Activated CD4-positive, alpha-beta T cell treated with anti-CD3 and anti-CD28 coated beads, Interleukin-2, amount 10 ng/mL, durations not matched to agents 24 days and 14 days (primary cell): ENCODE data around the gene CCDC68. TPM values are rescaled to one million over a fixed set of nuclear protein-coding genes. Genes with fewer than 3 reads are reported as not detected.
"Not testable (repeated sequence)": the region's sequence is repeated elsewhere in the genome, so short reads cannot be mapped to it uniquely, and the experiment has no call there.

Experiments used
- DNase-seq: peaks from one replicate; pipeline ENCODE4 v3.0.0; 2022
- H3K27ac Mint-ChIP-seq: one replicate; pipeline ENCODE4 v1.8.0; 2022; ENCODE audit warnings: mild to moderate bottlenecking, mixed read lengths
- H3K27me3 Mint-ChIP-seq: one replicate; pipeline ENCODE4 v1.8.0; 2022; ENCODE audit warnings: mixed read lengths
- H3K36me3 Mint-ChIP-seq: one replicate; pipeline ENCODE4 v1.8.0; 2022; ENCODE audit warnings: low read depth, mild to moderate bottlenecking, mixed read lengths
- H3K4me1 Mint-ChIP-seq: one replicate; pipeline ENCODE4 v1.8.0; 2021; ENCODE audit warnings: mixed read lengths
- H3K4me3 Mint-ChIP-seq: one replicate; pipeline ENCODE4 v1.8.0; 2022; ENCODE audit warnings: mild to moderate bottlenecking, moderate library complexity, mixed read lengths
- H3K9me3 Mint-ChIP-seq: one replicate; pipeline ENCODE4 v1.8.0; 2021; ENCODE audit warnings: mixed read lengths
- intact Hi-C: fragments of 100-400 bp; cut with micrococcal nuclease; formaldehyde crosslinking; loops from one replicate; pipeline ENCODE4 v1.15.1; 2023
- total RNA-seq: library from RNA; stranded (reverse); gene quantifications from 2 replicates; pipeline ENCODE4 v1.2.3, GENCODE V29; 2022

The CCDC68 gene
- total RNA-seq, 1 donor from 2014 or later: not detected

DNA sequence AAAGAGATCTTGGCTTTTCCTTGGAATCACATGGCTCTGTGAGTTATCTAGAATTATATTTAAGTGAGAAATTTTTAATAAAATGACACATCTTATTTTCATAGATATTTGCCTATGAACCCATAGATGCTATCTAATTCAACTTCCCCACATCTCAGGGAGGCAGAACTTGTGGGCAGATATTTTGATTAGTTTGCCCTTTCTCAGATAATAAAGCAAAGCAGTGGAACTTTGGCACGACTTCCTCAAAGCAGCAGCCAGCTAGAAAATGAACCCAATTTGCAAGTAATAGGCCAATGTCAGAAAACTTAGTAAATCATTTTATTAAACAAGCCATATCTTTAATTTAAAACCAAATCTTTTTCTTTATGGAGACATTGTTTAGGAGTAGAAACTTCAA is 98.3 kb downstream of the CCDC68 start:
- Mint-ChIP-seq H3K36me3 (no peaks in the 10 kb centered on the region), H3K27me3 (peaks cover 5% of the 10 kb centered on the region), H3K9me3 (no peaks in the 10 kb centered on the region), H3K4me1 (no peaks in the 10 kb centered on the region), H3K27ac (no peak overlapping the region), H3K4me3 (no peak overlapping the region)
- intact Hi-C loops: no loop called here
- no peak for DNase-seq

- Mint-ChIP-seq H3K9me3 (no peaks in the 10 kb centered on the region), H3K4me3 (no peak overlapping the region), H3K4me1 (no peaks in the 10 kb centered on the region), H3K36me3 (no peaks in the 10 kb centered on the region), H3K27me3 (peaks cover 5% of the 10 kb centered on the region), H3K27ac (no peak overlapping the region)
- intact Hi-C loops: no loop called here
- DNase-seq: no peak
Measured at GRCh38 chr18:54859667-54860421, 99.4 kb downstream of the CCDC68 start.

DNA sequence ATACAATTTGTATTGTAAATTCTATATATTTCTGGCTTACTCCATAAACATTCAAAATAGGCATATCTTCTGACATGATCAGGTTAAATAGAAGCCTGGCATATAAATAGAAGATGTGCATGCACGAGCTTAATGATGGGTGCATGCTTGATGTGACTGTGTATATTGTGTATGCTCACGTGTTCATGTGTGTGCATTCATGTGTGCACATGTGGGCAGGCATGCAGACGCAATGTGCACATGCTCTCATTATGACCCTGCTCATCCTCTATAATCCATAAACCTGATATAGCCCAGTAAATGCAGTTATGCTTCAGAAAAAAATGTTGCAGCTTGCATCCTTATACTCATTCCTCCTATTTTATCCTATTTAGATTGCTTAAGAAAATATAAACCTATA is 101.8 kb downstream of the CCDC68 start:
- intact Hi-C loops: no loop called here
- Mint-ChIP-seq H3K36me3 (no peaks in the 10 kb centered on the region), H3K27ac (no peak overlapping the region), H3K4me1 (peaks cover 8% of the 10 kb centered on the region), H3K4me3 (no peak overlapping the region), H3K27me3 (peaks cover 5% of the 10 kb centered on the region), H3K9me3 (no peaks in the 10 kb centered on the region)
- no peak for DNase-seq

DNA sequence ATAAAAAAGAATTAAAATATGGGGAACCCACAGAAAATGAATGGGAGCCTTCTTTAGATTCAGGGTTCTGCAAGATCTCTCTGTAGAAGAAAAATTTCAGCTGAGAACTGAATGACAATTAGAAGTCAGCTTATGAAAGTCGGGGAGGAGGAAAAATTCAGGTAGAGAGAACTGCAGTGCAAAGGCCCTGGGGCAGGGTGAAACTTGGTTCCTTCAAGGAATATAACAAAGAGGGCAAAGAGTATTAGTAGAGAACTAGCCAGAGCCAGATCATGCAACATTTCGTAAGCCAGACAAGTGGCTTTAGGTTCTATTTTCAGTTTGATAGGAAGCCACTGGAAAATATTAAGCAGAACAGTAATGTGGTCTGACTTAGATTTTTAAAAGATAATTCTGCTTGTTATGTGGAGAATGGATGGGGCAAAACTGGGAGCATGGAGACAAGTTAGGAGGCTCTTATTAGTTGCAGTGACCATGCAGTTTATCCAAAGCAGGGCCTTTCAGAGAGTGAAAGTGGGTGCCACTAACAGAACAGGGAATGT is 103.1 kb downstream of the CCDC68 start:
- no peaks in the 10 kb centered on the region for H3K36me3 Mint-ChIP-seq
- no peaks in the 10 kb centered on the region for H3K9me3 Mint-ChIP-seq
- no peak overlapping the region for H3K27ac Mint-ChIP-seq

GRCh38 chr18:54855050-54855449 is 104.2 kb downstream of the CCDC68 start:
- peaks cover 12% of the 10 kb centered on the region for H3K4me1 Mint-ChIP-seq
- H3K27me3 Mint-ChIP-seq, H3K4me3 Mint-ChIP-seq, H3K27ac Mint-ChIP-seq, H3K36me3 Mint-ChIP-seq, DNase-seq, H3K9me3 Mint-ChIP-seq, intact Hi-C loops: not testable (repeated sequence)

More for the DNA sequence above, 103.1 kb downstream of the CCDC68 start:
- peaks cover 12% of the 10 kb centered on the region for H3K4me1 Mint-ChIP-seq
- intact Hi-C loops: no loop called here
- peaks cover 5% of the 10 kb centered on the region for H3K27me3 Mint-ChIP-seq
- no peak overlapping the region for H3K4me3 Mint-ChIP-seq
- no peak for DNase-seq

DNA sequence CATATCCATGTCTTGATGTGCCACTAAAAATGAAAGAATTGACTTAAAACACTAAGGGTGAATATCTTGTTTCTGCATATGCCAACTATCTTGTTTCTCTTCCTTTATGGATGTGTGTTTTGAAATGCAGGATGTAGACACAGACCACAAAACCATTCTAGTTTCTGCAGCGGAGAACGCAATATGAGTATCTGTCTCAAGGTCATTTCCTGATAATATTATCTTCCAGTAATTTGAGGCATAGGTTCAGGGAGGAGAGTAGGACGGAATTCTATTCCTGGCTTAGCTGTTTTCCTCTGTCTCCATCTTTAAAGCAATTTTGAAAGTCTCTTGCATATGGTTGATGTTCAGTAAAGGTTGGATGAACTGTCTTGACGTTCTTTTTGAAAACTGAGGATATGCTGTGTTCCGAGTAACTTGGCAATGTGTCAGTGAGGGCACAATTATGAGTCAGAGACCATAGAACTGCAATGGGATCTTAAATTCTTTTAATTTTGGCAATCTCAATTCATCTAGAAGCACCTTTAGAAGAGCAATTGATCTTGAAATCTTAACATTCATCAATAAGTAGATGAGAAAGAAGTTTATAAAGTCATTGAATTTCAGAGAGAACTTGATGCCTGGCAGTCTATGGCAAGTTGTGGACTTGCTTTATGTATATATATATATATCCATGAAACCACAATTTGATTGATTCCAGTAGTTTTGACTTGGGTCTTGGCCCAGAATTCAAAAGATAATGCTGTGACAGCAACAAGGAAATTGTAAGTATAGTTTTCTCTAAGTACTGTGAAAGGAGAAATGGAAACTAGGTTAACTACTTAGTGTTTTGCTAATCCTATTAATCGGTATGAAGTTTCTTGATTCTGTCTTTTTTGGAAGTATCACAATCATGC is 106.2 kb downstream of the CCDC68 start:
- Mint-ChIP-seq H3K9me3 (no peaks in the 10 kb centered on the region), H3K27me3 (peaks cover 3% of the 10 kb centered on the region), H3K4me1 (peaks cover 12% of the 10 kb centered on the region), H3K27ac (no peak overlapping the region), H3K36me3 (no peaks in the 10 kb centered on the region), H3K4me3 (no peak overlapping the region)
- no peak for DNase-seq
- intact Hi-C loops: loop anchor here (2.0 kb wide), 1 partner anchor 78 kb away; no protein-coding TSS in a partner anchor

Other genes with a start within 250 kb of the CCDC68 start
- gene RAB27B, start 131.0 kb downstream of the CCDC68 start, total RNA-seq: 0.33 and 0.45 TPM in 2 replicates